Activated naive CD4-positive, alpha-beta T cell treated with anti-CD3 and anti-CD28 coated beads, Interleukin-2, amount 50 U/mL, for 24 hours (primary cell): ENCODE results near the gene TACR1.

ENCODE experiments used
- H3K27ac Mint-ChIP-seq: one replicate; pipeline ENCODE4 v1.8.0; 2021; ENCODE audit warnings: mild to moderate bottlenecking, mixed read lengths
- H3K27me3 Mint-ChIP-seq: one replicate; pipeline ENCODE4 v1.8.0; 2021; ENCODE audit warnings: mixed read lengths
- H3K36me3 Mint-ChIP-seq: one replicate; pipeline ENCODE4 v1.8.0; 2021; ENCODE audit warnings: mixed read lengths
- H3K4me1 Mint-ChIP-seq: one replicate; pipeline ENCODE4 v1.8.0; 2021; ENCODE audit warnings: mixed read lengths
- H3K4me3 Mint-ChIP-seq: one replicate; pipeline ENCODE4 v1.8.0; 2021; ENCODE audit warnings: mild to moderate bottlenecking, mixed read lengths
- H3K9me3 Mint-ChIP-seq: one replicate; pipeline ENCODE4 v1.8.0; 2021; ENCODE audit warnings: mixed read lengths

Gene TACR1

GRCh38 chr2:75139171-75139570, 60.1 kb downstream of the TACR1 start:
- H3K4me1 Mint-ChIP-seq = no peaks in the 10 kb centered on the region
- no peaks in the 10 kb centered on the region for H3K36me3 Mint-ChIP-seq
- H3K27me3 Mint-ChIP-seq = peaks cover 3% of the 10 kb centered on the region
- H3K9me3 Mint-ChIP-seq = no peaks in the 10 kb centered on the region
- no peak overlapping the region for H3K27ac Mint-ChIP-seq
- no peak overlapping the region for H3K4me3 Mint-ChIP-seq

GRCh38 chr2:75138528-75138927, 60.8 kb downstream of the TACR1 start:
- H3K9me3 Mint-ChIP-seq = no peaks in the 10 kb centered on the region
- H3K36me3 Mint-ChIP-seq = no peaks in the 10 kb centered on the region
- H3K27ac Mint-ChIP-seq = no peak overlapping the region

DNA sequence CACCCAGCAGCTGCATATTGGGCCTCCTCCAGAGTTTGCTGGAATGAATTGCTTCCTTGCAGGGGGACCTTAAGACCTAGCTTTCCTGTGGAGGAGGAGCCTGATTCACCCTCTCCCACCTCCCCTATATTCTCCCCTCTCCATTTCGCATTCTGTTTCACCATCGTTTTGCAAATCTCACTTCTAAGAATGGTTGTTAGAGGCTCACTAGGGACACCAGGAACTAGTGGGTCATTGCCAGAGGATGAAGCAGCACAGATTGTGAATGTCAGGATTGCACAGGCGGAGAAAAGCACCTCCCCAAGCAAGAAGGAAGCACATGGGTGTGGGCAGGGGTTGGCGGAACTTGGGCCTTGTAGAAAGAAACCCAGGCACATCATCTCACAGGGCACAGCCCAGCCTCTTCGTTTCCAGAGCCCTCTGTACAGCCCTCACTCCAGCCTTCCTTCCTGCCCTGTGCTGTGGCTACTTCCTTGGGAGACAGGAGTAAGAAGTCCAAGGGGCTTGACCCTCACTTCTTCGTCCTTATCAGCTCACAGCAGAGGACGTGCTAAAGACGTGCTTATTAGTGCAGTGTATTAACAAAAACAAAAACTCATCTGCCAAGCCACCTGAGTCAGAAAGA, 63.4 kb downstream of the TACR1 start:
- Mint-ChIP-seq H3K4me3 (no peak overlapping the region), H3K27me3 (peaks cover 3% of the 10 kb centered on the region), H3K36me3 (no peaks in the 10 kb centered on the region), H3K27ac (no peak overlapping the region), H3K9me3 (no peaks in the 10 kb centered on the region), H3K4me1 (no peaks in the 10 kb centered on the region)

More at GRCh38 chr2:75138528-75138927, 60.8 kb downstream of the TACR1 start:
- no peaks in the 10 kb centered on the region for H3K4me1 Mint-ChIP-seq
- H3K27me3 Mint-ChIP-seq = peaks cover 3% of the 10 kb centered on the region
- no peak overlapping the region for H3K4me3 Mint-ChIP-seq

- Mint-ChIP-seq H3K4me1 (no peaks in the 10 kb centered on the region), H3K27me3 (peaks cover 3% of the 10 kb centered on the region), H3K9me3 (no peaks in the 10 kb centered on the region), H3K36me3 (no peaks in the 10 kb centered on the region), H3K27ac (no peak overlapping the region), H3K4me3 (no peak overlapping the region)
Observed at GRCh38 chr2:75134860-75135259, 64.5 kb downstream of the TACR1 start.

- no peaks in the 10 kb centered on the region for H3K36me3 Mint-ChIP-seq
- H3K27ac Mint-ChIP-seq = no peak overlapping the region
- peaks cover 3% of the 10 kb centered on the region for H3K27me3 Mint-ChIP-seq
- no peaks in the 10 kb centered on the region for H3K4me1 Mint-ChIP-seq
- no peak overlapping the region for H3K4me3 Mint-ChIP-seq
- no peaks in the 10 kb centered on the region for H3K9me3 Mint-ChIP-seq
Observed at GRCh38 chr2:75133621-75134570, 65.4 kb downstream of the TACR1 start.

GRCh38 chr2:75130171-75130570, 69.1 kb downstream of the TACR1 start:
- H3K36me3 Mint-ChIP-seq = peaks cover 2% of the 10 kb centered on the region
- peaks cover 2% of the 10 kb centered on the region for H3K27me3 Mint-ChIP-seq
- H3K4me1 Mint-ChIP-seq = no peaks in the 10 kb centered on the region
- no peaks in the 10 kb centered on the region for H3K9me3 Mint-ChIP-seq
- no peak overlapping the region for H3K4me3 Mint-ChIP-seq
- H3K27ac Mint-ChIP-seq = no peak overlapping the region

DNA sequence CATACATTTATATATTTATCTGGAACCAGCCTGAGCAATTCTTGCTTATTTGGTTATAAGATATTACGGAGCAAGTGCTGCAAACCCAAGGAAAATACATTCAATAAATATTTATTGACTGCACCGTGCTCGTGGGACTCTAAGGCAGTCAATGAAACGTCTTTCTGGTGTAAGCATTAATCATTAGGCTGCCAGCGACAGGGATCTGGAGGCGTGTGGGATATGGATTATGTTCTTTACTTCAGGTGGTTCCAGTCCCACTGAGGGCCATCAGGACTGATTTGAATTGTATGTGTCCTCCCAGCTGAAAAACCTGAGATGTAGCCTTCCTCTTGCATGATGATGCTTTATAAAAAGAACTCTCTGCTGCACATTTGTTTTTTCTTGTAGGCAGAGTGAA, 75.4 kb downstream of the TACR1 start:
- Mint-ChIP-seq H3K9me3 (no peaks in the 10 kb centered on the region), H3K4me1 (no peaks in the 10 kb centered on the region), H3K36me3 (peaks cover 2% of the 10 kb centered on the region), H3K4me3 (no peak overlapping the region), H3K27ac (no peak overlapping the region), H3K27me3 (peaks cover 2% of the 10 kb centered on the region)

DNA sequence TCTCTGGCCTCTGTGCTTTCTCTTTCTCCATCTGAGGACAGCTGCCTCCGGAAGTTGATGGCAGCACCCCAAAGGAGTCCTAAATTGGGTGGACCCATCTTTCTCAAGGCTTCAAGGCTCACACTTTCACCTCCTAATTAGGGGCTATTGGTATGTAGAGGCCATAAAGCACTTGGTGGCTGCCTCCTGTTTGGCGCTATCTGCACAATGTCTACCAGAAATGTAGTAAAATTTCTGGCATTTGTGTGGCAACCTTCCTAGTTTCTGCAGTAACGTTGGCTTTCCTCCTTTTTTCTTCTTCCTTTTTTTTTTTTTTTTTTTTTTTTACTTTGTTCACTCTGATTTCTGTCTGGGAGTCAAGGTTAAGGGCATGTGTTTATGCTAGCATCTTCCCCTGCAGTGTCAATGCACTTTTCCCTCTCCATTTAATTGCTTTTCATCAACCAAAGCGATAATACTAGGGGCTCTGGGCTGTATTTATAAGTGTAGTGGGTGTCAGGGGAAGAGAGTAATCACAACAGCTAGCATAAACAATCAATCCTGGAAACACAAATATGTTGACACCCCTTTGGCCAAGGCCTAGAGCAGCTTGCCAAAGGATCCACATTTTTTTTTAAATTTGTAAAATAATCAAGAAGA, 86.0 kb downstream of the TACR1 start:
- no peaks in the 10 kb centered on the region for H3K9me3 Mint-ChIP-seq
- no peak overlapping the region for H3K27ac Mint-ChIP-seq
- no peak overlapping the region for H3K4me3 Mint-ChIP-seq
- H3K27me3 Mint-ChIP-seq = no peaks in the 10 kb centered on the region
- H3K36me3 Mint-ChIP-seq = no peaks in the 10 kb centered on the region
- H3K4me1 Mint-ChIP-seq = no peaks in the 10 kb centered on the region

DNA sequence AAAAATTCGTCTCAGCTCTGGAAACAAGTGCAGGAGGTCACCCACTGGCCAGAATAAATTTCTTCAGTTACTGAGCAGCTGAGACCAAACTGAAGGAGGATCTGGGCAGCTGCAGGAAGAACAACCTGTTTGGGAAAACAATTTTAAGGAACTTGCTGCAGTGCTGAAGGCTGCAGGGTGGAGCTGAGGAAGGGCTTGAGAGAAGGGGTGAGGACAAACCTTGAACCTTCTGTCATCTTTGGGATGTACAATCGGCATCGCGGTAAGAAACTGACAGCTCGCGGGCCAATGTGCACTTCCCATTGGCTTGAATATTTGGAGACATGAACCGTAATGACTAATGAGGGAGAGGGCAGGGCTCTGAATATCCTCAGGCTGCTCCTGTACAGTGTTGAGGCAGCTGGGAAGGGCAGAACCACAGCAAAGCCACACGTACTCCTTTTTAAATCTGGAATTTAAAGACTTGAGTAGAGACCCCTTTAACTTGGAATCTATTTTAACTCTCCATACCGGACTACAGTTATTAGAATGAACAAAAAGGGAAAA, 90.3 kb downstream of the TACR1 start:
- H3K4me1 Mint-ChIP-seq = no peaks in the 10 kb centered on the region
- no peak overlapping the region for H3K27ac Mint-ChIP-seq
- H3K9me3 Mint-ChIP-seq = no peaks in the 10 kb centered on the region
- no peak overlapping the region for H3K4me3 Mint-ChIP-seq
- H3K27me3 Mint-ChIP-seq = no peaks in the 10 kb centered on the region
- no peaks in the 10 kb centered on the region for H3K36me3 Mint-ChIP-seq

DNA sequence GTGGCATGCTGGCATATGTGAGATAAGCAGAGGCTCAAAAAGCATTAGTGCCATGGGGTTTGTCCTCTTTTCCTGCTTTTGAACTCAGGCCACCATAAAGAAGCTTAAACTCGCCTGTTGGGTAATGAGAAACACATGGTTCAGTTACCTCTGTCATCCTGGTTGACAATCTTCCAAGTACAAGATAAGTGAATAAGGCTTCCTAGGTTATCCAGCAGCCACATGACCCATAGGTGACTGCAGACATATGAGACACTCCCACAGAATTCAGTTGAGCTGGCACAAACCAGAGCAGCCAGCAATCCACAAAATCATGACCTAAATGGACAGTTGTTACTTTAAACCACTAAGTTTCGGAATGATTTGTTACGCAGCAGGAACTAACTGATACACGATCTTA, 97.3 kb downstream of the TACR1 start:
- Mint-ChIP-seq H3K4me1 (no peaks in the 10 kb centered on the region), H3K4me3 (no peak overlapping the region), H3K36me3 (peaks cover 6% of the 10 kb centered on the region), H3K9me3 (no peaks in the 10 kb centered on the region), H3K27me3 (peaks cover 1% of the 10 kb centered on the region), H3K27ac (no peak overlapping the region)

GRCh38 chr2:75100801-75101151, 98.5 kb downstream of the TACR1 start:
- Mint-ChIP-seq H3K27ac (no peak overlapping the region), H3K4me1 (no peaks in the 10 kb centered on the region), H3K36me3 (peaks cover 6% of the 10 kb centered on the region), H3K27me3 (peaks cover 1% of the 10 kb centered on the region), H3K9me3 (no peaks in the 10 kb centered on the region), H3K4me3 (no peak overlapping the region)

- Mint-ChIP-seq H3K27me3 (peaks cover 1% of the 10 kb centered on the region), H3K27ac (no peak overlapping the region), H3K36me3 (peaks cover 6% of the 10 kb centered on the region), H3K4me1 (no peaks in the 10 kb centered on the region), H3K4me3 (no peak overlapping the region), H3K9me3 (no peaks in the 10 kb centered on the region)
Observed at GRCh38 chr2:75100011-75100800, 99.1 kb downstream of the TACR1 start.

DNA sequence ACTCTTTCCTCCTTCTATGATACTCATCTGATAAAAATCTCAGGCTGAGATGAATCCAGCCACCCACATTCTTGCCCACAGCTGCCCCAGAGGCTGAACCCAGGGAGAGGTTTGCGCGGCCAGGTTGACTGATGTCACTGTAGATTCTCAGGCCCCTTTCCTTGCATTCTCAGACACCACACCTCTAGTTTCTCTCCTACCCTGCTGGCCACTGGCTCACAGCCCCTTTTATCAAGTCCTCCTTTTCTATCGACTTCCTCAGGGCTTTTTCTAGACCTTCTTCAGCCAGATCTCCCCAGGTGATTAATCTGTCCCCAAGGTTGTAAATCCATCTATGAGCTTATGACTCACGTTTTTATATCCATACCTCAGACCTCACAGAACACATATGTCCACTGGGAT, 99.8 kb downstream of the TACR1 start:
- Mint-ChIP-seq H3K9me3 (no peaks in the 10 kb centered on the region), H3K36me3 (peaks cover 6% of the 10 kb centered on the region), H3K27ac (no peak overlapping the region), H3K27me3 (peaks cover 1% of the 10 kb centered on the region), H3K4me3 (no peak overlapping the region), H3K4me1 (no peaks in the 10 kb centered on the region)

DNA sequence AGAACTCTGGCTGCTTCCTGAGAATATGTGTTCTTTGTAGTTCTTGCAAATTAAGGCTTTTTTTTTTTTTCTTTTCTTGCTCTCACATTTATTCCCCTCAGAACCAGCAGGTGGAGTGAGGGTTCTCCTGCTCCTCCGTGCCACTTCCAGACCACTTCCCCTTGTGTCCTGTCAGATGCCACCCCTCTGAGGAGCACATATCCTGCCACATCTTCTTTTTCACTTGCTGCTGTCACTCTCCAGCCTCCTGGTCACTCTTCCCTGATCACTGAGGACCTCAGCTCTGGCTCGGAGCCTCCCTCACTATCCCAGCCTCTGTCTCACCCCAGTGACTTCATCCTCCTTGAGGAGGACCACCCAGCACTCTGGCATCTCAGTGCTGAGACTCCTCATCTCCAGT, 100.5 kb downstream of the TACR1 start:
- no peaks in the 10 kb centered on the region for H3K4me1 Mint-ChIP-seq
- no peak overlapping the region for H3K4me3 Mint-ChIP-seq
- peaks cover 8% of the 10 kb centered on the region for H3K36me3 Mint-ChIP-seq
- no peaks in the 10 kb centered on the region for H3K9me3 Mint-ChIP-seq
- H3K27ac Mint-ChIP-seq = no peak overlapping the region
- H3K27me3 Mint-ChIP-seq = peaks cover 1% of the 10 kb centered on the region

- H3K4me3 Mint-ChIP-seq = no peak overlapping the region
- H3K9me3 Mint-ChIP-seq = no peaks in the 10 kb centered on the region
- H3K4me1 Mint-ChIP-seq = no peaks in the 10 kb centered on the region
- peaks cover 1% of the 10 kb centered on the region for H3K27me3 Mint-ChIP-seq
- no peak overlapping the region for H3K27ac Mint-ChIP-seq
- peaks cover 8% of the 10 kb centered on the region for H3K36me3 Mint-ChIP-seq
Observed at GRCh38 chr2:75097831-75098230, 101.5 kb downstream of the TACR1 start.
